Measurements from ENCODE around the gene FAM20A.

GRCh38 chr17:68612923-68613292, 11.7 kb upstream of the FAM20A start:
- no peak for TF ChIP-seq CTCF (IDR thresholded peaks at IDR 0.05)
- no peak for TF ChIP-seq POLR2A (IDR thresholded peaks at IDR 0.05)
